Hepatocyte (in vitro differentiated cells): ENCODE data around the gene DMC1.
A peak's percentile ranks its signal among the peaks of the same experiment; 100 is the strongest.

Experiments
- EZH2 ChIP-seq: fragments of 200-600 bp; sonication (generic); IDR thresholded peaks from 2 replicates; pipeline ENCODE4 v1.6.1; 2016; ENCODE audit warnings: antibody characterized with exemption, mild to moderate bottlenecking, borderline replicate concordance
- EZH2phosphoT487 ChIP-seq: fragments of 200-600 bp; sonication (generic); IDR thresholded peaks from one replicate; pipeline ENCODE4 v1.6.1; 2018; ENCODE audit warnings: antibody characterized with exemption, mild to moderate bottlenecking, low read depth, moderate library complexity; ENCODE audit not compliant: unreplicated experiment, severe bottlenecking
- TF ChIP-seq, protein P1 (sequence below): fragments of 200-600 bp; sonication (generic); IDR thresholded peaks from 2 replicates; pipeline ENCODE4 v1.5.1; 2016; ENCODE audit warnings: antibody characterized with exemption, mild to moderate bottlenecking; ENCODE audit not compliant: poor library complexity

DNA sequence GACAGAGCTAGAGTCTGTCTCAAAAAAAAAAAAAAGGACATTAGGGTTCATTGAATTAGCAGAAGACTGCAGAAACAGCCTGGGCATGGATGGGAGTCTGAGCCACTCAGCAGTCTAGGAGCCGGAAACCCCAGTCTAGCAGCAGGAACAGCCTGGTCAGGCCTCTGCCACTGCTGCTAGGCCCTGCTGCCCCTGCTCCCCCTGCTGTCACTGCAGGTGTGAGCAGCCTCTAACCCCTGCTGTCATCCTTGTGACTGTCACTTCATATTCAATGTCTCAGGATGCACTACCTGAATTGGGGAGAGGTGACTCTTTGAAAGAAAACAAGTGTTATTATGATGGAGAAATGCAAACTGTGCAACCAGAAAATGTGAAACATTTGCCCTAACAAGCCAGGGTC, 56.9 kb downstream of the DMC1 start:
- TF ChIP-seq EZH2 (no peak), EZH2phosphoT487 (no peak)
- TF ChIP-seq, protein P1, sequence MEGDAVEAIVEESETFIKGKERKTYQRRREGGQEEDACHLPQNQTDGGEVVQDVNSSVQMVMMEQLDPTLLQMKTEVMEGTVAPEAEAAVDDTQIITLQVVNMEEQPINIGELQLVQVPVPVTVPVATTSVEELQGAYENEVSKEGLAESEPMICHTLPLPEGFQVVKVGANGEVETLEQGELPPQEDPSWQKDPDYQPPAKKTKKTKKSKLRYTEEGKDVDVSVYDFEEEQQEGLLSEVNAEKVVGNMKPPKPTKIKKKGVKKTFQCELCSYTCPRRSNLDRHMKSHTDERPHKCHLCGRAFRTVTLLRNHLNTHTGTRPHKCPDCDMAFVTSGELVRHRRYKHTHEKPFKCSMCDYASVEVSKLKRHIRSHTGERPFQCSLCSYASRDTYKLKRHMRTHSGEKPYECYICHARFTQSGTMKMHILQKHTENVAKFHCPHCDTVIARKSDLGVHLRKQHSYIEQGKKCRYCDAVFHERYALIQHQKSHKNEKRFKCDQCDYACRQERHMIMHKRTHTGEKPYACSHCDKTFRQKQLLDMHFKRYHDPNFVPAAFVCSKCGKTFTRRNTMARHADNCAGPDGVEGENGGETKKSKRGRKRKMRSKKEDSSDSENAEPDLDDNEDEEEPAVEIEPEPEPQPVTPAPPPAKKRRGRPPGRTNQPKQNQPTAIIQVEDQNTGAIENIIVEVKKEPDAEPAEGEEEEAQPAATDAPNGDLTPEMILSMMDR = peak; percentile 14
